OCI-LY1 (cell line): ENCODE measurements around the gene KCNMA1.

ENCODE experiments used
- EZH2 ChIP-seq: fragments of 200-600 bp; sonication (generic), shearing (Covaris generic); IDR thresholded peaks from 2 replicates; pipeline ENCODE4 v1.8.0; 2017; ENCODE audit warnings: borderline replicate concordance, mixed run types, mild to moderate bottlenecking, antibody characterized with exemption, low read length, moderate library complexity, mixed read lengths
- TF ChIP-seq, protein P1 (sequence below): fragments of 200-600 bp; sonication (generic), shearing (Covaris generic); IDR thresholded peaks from 2 replicates; pipeline ENCODE4 v1.5.1; 2017; ENCODE audit warnings: mild to moderate bottlenecking, antibody characterized with exemption, low read length, moderate library complexity, mixed read lengths

DNA sequence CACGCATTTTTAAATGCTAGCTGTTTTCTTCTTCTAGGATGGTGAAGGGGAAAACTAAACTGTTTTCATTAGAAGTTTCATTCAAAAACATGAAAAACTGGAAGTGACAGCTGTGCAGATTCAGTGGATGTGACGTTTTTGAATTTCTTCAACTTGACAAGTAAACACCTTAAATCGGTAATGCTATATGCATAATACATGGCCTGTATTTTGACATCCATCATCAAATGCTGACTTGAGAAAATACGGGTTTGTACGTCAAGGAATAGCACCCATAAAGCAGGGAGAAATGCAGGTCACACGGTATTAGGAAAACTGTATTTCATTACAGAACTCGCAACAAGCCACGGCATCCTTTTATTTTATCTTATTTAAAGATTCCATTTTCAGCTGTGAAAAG is 720.5 kb downstream of the KCNMA1 start:
- TF ChIP-seq, protein P1, sequence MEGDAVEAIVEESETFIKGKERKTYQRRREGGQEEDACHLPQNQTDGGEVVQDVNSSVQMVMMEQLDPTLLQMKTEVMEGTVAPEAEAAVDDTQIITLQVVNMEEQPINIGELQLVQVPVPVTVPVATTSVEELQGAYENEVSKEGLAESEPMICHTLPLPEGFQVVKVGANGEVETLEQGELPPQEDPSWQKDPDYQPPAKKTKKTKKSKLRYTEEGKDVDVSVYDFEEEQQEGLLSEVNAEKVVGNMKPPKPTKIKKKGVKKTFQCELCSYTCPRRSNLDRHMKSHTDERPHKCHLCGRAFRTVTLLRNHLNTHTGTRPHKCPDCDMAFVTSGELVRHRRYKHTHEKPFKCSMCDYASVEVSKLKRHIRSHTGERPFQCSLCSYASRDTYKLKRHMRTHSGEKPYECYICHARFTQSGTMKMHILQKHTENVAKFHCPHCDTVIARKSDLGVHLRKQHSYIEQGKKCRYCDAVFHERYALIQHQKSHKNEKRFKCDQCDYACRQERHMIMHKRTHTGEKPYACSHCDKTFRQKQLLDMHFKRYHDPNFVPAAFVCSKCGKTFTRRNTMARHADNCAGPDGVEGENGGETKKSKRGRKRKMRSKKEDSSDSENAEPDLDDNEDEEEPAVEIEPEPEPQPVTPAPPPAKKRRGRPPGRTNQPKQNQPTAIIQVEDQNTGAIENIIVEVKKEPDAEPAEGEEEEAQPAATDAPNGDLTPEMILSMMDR: no peak
- TF ChIP-seq EZH2: no peak
